GM19023 (cell line): ENCODE results near the gene TUBB8B.
A peak's percentile ranks its signal among the peaks of the same experiment; 100 is the strongest.
"Not testable (repeated sequence)": the region's sequence is repeated elsewhere in the genome, so short reads cannot be mapped to it uniquely, and the experiment has no call there.

Experiments used
- ATAC-seq: cut with Tn5 transposase; IDR thresholded peaks from one replicate; pipeline ENCODE4 v1.9.1; 2021; ENCODE audit warnings: mild to moderate bottlenecking, moderate library complexity; ENCODE audit not compliant: unreplicated experiment

Gene TUBB8B

DNA sequence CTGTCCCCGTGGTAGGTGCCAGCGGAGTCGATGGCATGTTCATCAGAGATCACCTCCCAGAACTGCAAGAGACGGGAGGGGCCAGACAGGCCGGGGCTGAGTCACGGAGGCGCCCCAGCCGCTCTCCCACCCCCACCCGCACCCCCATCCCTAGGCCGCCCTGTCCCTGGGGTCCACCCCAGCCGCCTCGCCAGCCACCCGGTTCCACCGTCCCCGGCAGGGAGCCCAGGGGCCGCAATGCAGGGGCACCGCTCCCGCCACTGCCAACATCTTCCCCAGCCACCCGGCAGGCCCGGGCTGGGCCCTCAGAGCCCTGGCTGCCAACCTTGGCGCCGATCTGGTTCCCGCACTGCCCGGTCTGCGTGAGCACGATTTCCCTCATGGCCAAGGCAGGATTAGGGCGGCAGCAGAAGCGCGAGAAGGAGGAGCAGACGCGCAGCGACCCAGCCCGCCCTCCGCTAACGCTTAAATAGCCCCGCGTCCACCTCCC is at the start of gene TUBB8B:
Gene TUBB8B, minus strand, starts transcription at position 440 of the 490 bp plus-strand sequence. Its CDS starts 58 bp downstream, at position 382.
- not testable (repeated sequence) for ATAC-seq

DNA sequence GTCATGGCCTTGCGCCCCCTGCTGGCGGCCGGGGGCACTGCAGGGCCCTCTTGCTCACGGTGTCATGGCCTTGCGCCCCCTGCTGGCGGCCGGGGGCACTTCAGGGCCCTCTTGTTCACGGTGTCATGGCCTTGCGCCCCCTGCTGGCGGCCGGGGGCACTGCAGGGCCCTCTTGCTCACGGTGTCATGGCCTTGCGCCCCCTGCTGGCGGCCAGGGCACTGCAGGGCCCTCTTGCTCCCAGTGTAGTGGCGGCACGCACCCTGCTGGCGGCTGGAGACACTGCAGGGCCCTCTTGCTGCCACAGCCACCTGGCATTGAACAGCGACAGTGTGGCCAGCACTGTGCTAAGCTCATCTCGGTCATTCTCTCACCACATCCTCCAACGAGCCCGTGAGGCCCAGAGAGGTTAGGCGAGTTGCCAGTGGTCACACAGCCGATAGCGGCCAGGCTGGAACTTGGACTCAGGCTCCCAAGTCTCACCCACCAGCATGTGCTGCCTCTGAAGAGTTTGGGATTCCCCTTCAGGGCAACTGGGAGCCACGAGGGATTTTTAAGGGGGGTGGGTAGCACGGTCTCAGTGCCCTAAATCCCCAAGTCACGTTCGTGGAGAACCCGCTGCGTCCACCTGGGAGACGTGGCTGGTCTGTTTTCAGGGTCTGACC is 48.0 kb upstream of the TUBB8B start:
- peak; percentile 91 for ATAC-seq

GRCh38 chr18:96767-97131 is 47.3 kb upstream of the TUBB8B start:
- not testable (repeated sequence) for ATAC-seq

GRCh38 chr18:96101-96766 is 46.8 kb upstream of the TUBB8B start:
- not testable (repeated sequence) for ATAC-seq

GRCh38 chr18:95580-95979 is 46.2 kb upstream of the TUBB8B start:
- not testable (repeated sequence) for ATAC-seq

DNA sequence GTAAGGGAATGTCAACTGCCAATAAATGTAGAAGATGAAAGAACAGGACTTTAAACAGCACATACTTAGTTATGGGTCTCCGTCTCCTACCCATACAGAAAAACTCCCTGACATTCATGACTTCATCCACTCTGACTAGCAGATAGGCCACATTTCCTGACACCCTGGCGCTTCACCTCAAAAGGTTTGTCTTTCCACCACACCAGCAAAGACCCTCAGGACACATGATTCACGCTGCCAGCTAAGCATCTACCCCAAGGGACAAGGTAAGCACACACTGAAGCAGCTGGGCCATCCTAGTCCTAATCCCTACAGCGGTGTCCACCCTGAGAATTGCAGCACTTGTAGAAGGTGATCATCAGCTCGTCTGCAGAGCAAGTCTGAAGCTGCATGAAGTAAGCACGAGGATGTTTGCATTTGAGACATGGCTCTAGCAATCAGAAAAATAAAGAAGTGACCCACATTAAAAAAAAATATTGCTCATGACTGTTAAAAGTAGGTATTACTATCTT is 44.5 kb upstream of the TUBB8B start:
- ATAC-seq: not testable (repeated sequence)

- not testable (repeated sequence) for ATAC-seq
Measured at GRCh38 chr18:91561-91960, 42.1 kb upstream of the TUBB8B start.

DNA sequence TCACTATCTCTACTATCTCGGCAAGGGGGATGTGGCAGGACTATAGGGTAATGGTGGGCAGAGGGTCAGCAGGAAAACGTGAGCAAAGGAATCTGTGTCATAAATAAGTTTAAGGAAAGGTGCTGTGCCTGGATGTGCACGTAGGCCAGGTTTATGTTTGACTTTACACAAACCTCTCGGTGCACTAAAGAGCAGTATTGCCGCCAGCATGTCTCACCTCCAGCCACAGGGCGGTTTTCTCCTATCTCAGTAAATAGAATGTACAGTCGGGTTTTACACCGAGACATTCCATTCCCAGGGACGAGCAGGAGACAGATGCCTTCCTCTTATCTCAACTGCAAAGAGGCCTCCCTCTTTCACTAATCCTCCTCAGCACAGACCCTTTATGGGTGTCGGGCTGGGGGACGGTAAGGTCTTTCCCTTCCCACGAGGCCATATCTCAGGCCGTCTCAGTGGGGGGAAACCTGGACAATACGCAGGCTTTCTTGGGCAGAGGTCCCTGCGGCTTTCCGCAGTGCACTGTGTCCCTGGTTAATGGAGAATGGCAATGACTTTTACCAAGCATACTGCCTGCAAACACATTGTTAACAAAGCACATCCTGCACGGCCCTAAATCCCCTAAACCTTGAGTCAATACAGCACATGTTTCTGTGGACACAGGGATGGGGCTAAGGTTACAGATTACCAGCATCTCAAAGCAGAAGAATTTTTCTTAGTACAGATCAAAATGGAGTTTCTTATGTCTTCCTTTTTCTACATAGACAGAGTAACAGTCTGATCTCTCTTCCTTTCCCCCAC is 41.2 kb upstream of the TUBB8B start:
- not testable (repeated sequence) for ATAC-seq

DNA sequence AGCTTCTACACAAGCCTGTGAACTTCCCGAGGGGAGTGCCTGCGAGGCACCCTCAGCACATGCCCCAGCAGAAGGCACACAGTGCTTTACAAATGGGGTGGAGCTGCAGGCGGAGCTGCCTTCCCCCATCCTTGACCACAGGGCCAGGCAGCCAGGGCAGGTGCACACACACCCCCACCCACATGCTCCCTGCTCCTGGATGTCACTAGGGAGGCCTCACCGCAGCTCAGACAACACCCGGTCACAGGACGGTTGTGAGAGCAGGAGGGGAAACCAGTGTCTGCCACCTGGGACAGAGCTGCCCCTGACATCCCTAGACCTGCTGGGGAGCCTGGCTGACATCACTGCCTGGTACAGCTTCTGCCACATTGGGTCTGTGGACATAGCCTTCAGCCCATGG is 39.7 kb upstream of the TUBB8B start:
- ATAC-seq: not testable (repeated sequence)

GRCh38 chr18:84801-85200 is 35.4 kb upstream of the TUBB8B start:
- ATAC-seq: not testable (repeated sequence)

DNA sequence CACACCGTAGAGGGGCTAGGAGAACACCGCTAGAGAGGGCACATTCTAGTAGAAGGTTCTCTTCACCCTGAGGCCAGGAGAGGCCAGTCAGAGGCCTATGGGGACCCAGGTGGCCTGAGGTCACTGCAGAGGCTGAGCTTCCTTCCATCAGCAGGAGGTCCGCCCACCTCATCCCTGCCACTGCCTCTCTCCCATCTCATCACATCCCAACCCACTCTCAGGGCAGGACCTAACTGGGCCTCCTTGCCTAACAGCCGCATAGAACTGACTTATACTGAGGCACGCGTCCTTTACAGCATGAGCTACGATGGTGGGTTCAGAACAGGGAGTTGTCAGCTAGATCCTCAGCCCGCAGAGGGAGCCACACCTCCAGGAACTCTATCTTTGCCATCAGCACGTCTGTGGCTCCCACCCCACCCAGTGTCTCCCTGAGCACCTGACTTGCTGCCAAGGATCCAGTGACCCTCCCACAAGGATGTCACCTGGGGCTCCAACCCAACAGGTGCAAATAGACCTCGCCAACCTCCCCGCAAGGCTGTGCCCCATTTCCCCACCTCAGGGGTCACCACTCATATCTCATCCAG is 33.3 kb upstream of the TUBB8B start:
- not testable (repeated sequence) for ATAC-seq

GRCh38 chr18:80881-81280 is 31.5 kb upstream of the TUBB8B start:
- not testable (repeated sequence) for ATAC-seq

DNA sequence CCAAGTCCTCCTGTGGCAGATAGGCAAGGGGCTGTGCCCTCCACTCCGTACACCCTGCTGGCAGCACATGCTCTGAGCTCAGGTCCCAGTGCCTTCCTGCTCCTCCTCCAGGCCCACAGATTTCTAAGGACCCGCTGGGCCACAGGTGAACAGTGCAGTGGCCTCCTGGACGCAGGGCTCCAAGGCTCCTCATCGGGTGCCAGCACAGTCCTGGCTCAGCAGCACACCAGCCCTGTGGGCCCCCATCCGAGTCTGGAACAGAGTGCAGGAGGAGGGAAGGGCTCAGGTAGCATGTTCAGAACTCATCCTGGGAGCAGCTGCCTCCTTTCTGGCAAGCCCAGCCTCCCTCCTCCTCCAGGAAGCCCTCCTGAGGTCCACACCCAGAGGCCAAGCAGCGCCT is 30.8 kb upstream of the TUBB8B start:
- ATAC-seq: not testable (repeated sequence)

- not testable (repeated sequence) for ATAC-seq
Measured at GRCh38 chr18:75525-76160, 26.2 kb upstream of the TUBB8B start.

DNA sequence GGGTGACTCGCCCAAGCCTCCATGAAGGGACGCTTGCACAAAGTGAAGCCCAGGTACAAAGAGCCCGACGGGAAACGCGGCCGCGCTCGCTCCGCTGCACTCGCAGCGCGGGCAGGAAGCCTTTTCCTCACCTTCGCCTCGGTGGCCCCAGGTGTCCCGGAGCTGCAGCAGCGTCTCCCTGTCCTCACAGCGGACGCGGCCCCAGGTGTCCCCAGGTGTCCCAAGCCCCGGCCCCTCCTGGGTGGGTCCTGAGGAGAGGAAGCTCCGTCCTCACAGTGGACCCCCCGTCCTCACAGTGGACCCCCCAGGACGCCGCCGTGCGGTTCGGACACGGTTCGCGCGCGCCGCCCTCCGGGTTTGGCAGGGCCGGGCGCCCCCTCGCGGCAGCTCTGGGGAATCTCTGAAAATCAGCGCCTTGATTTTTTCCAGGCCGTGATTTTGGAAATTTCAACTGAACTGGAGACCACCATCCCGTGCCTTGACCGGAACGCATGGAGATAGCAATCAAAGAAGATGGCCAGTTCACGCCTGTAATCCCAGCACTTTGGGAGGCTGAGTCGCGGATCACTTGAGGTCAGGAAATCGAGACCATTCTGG is 23.9 kb upstream of the TUBB8B start:
- not testable (repeated sequence) for ATAC-seq

DNA sequence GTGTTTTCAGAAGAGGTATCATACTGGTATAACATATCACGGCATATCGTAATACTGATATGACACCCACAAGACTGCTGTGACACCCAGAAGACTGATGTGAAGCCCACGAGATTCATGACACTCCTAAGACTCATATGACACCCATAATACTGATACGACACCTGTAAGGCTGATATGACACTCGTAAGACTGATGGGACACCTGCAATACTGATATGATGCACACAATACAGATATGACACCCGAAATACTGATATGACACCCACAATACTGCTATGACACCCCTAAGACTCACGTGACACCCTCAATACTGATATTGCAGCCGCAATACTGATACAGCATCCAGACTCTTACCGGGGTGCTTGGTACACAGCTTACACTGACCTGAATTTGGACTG is 18.3 kb upstream of the TUBB8B start:
- ATAC-seq: not testable (repeated sequence)

DNA sequence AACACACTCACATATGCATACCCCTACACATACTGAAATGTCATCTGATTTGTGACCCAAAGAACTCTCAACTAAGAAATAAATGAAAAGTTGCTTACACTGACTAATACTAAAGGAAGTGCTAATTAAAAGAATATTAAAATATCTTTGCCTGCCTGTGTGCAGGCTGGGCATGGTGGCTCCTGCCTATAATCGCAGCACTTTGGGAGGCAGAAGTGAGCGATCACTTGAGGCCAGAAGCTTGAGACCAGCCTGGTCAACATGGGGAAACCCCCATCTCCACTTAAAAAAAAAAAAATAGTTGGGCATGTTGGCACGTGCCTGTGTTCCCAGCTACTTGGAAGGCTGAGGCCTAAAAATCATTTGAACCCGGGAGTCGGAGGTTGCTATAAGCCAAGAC is 14.9 kb upstream of the TUBB8B start:
- ATAC-seq: not testable (repeated sequence)

DNA sequence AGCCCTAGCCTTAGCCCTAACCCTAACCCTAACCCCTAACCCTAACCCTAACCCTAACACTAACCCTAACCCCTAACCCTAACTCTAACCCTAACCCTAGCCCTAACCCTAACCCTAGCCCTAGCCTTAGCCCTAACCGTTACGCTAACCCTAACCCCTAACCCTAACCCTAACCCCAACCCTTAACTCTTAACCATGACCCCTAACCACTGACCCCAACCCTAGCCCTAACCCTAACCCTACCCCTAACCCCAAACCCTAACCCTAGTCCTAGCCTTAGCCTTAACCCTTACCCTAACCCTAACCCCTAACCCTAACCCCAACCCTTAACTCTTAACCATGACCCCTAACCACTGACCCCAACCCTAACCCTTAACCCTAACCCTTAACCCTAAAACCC is 14.2 kb upstream of the TUBB8B start:
- not testable (repeated sequence) for ATAC-seq

DNA sequence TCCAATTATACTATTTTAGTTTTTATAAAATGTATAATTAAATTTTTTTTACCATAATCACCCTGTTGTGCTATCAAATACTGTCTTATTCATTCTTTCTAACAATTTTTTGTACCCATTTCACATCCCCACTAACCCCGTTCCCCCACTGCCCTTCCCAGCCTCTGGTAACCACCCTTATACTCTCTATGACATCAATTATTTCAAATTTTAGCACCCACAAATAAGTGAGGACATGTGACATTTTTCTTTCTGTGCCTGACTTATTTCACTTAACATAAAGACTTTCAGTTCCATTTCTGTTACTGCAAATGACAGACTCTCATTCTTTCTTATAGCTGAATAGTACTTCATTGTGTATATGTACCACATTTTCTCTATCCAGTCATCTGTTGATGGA is 5.0 kb upstream of the TUBB8B start:
- ATAC-seq: not testable (repeated sequence)

DNA sequence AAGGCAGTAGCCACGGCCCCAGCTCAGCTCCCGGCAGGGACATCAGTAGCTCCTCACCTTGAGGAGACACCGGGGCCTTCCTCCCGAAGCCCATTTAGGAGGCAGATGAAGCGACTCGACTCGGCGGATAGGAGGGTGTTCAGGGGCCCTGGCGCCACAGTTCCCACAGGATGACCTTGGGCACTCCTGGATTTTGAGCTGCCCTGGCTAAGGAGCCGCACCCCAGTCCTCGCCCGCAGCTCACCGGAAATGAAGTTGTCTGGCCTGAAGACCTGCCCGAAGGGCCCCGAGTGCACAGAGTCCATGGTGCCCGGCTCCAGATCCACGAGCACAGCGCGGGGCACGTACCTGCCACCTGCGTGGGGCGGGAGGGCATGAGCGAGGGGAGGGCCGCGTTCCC is 719 bp downstream of the TUBB8B start:
- ATAC-seq: not testable (repeated sequence)
